ENCODE measurements around the gene THBS1. TPM values are rescaled to one million over a fixed set of nuclear protein-coding genes. Genes with fewer than 3 reads are reported as not detected.
A peak's percentile ranks its signal among the peaks of the same experiment; 100 is the strongest.

The THBS1 gene
- total and polyA plus RNA-seq, 8 donors: 126 to 570 (median 178) TPM

DNA sequence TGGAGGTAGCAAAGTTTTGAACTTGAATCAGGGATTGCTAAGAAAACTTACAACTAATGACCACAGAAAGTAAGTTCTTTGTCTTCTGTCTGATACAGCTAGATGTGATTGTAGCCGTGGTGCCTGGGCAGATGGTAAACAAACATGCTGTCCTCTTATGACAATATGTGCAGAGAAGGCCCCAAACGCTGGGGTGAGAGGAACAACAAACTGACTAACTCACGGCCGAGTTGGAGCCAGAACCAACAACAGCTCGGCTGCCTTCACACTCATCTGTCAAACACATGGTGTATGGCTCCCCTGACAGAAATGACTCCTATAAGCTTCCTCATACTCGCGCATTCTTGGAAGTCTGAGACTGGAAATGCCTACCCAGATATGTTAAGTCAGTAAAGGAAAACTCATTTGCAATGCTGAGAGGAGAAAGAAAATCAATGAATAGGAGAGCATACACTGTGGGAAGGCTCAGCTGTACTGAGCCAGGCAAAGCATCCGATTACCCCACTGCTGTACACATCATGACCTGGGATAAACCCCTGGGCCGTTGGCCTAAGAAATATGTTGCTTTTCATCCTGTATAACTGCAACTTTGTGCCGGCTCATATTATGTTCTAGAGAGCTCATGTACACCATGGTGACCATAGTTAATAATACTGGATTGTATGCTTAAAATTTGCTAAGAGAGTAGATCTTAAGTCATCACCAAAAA, 5.7 kb downstream of the THBS1 start:
- DNase-seq (no peak), ATAC-seq (peak; percentile 6)
- H3K4me1 ChIP-seq: peaks cover 3 to 18% of the 10 kb centered on the region in 2 donors
- intact Hi-C loops (cut with DNase I): loop anchor here in 1 of 2 donors (10.0 kb wide), 2 partner anchors 168 to 412 kb away; no protein-coding TSS in a partner anchor
- peaks cover 0 to 11% of the 10 kb centered on the region in 2 donors for H3K27me3 ChIP-seq
- no peaks in the 10 kb centered on the region for H3K9me3 ChIP-seq
- no peak overlapping the region for H3K4me3 ChIP-seq
- H3K36me3 ChIP-seq: peaks cover 4 to 91% of the 10 kb centered on the region in 2 donors
- TF ChIP-seq, protein P1, sequence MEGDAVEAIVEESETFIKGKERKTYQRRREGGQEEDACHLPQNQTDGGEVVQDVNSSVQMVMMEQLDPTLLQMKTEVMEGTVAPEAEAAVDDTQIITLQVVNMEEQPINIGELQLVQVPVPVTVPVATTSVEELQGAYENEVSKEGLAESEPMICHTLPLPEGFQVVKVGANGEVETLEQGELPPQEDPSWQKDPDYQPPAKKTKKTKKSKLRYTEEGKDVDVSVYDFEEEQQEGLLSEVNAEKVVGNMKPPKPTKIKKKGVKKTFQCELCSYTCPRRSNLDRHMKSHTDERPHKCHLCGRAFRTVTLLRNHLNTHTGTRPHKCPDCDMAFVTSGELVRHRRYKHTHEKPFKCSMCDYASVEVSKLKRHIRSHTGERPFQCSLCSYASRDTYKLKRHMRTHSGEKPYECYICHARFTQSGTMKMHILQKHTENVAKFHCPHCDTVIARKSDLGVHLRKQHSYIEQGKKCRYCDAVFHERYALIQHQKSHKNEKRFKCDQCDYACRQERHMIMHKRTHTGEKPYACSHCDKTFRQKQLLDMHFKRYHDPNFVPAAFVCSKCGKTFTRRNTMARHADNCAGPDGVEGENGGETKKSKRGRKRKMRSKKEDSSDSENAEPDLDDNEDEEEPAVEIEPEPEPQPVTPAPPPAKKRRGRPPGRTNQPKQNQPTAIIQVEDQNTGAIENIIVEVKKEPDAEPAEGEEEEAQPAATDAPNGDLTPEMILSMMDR (IDR thresholded peaks at IDR 0.05): no peak
- H3K27ac ChIP-seq: no peak overlapping the region

DNA sequence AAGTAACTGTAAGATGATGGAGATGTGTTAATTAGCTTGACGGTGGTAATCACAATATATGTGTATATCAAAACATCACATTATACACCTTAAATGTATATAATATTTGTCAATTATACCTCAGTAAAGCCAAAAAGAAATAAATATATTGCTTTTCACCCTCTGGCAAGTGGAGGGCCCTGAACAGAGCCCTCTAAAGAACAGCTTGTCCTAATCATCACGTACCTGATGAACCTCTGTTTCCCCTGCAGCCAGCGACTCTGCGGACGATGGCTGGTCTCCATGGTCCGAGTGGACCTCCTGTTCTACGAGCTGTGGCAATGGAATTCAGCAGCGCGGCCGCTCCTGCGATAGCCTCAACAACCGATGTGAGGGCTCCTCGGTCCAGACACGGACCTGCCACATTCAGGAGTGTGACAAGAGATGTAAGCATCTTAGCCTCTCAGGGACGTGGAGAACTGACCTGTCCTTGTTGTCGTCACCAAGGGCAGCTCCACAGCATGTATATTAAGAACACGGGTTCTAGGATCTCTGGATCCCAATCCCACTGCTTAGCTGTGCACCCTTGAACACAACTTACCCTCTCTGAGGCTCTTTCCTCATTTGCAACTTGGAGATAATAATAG, 6.3 kb downstream of the THBS1 start:
- Histone ChIP-seq H3K36me3 (peaks cover 4 to 91% of the 10 kb centered on the region in 2 donors), H3K4me1 (peaks cover 3 to 11% of the 10 kb centered on the region in 2 donors), H3K27ac (no peak overlapping the region), H3K27me3 (peaks cover 0 to 4% of the 10 kb centered on the region in 2 donors), H3K9me3 (no peaks in the 10 kb centered on the region), H3K4me3 (no peak overlapping the region)
- DNase-seq (no peak), ATAC-seq (no peak)
- TF ChIP-seq, protein P1 (IDR thresholded peaks at IDR 0.05): no peak
- intact Hi-C loops (cut with DNase I): loop anchor here in 1 of 2 donors (10.0 kb wide), 2 partner anchors 168 to 412 kb away; no protein-coding TSS in a partner anchor

DNA sequence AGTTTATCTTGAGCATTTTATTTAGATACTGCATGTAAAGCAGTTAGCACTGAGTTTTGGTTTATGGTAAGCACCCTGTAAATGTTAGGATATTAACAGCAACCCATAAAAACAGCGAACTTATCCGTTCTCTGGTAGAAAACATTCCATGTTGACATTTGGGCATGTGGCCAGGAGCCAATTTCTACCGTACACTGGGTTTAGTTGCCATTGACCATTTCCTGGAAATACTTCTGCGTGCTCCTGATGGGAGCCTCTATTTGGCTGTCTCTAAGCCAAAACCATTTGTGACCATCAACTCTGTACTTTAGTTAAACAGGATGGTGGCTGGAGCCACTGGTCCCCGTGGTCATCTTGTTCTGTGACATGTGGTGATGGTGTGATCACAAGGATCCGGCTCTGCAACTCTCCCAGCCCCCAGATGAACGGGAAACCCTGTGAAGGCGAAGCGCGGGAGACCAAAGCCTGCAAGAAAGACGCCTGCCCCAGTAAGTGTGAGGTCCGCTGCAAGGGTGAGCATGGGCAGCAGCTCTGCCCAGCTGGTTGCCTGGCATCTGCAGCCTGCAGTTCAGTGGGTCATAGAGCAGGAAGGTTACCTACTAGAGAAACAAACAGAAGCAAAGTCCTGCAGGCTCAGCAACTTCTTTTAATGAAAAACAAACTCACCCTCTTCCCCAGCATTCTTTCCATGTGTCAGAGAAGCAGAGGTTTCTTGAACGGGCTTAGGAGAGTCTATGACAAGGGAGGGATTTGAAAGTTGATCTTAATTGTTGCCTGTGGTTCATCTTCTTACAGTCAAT, 7.1 kb downstream of the THBS1 start:
- Histone ChIP-seq H3K4me1 (peaks cover 0 to 7% of the 10 kb centered on the region in 2 donors), H3K4me3 (no peak overlapping the region), H3K27me3 (no peaks in the 10 kb centered on the region), H3K36me3 (peaks cover 4 to 92% of the 10 kb centered on the region in 2 donors), H3K27ac (no peak overlapping the region), H3K9me3 (no peaks in the 10 kb centered on the region)
- ATAC-seq (no peak), DNase-seq (no peak)
- intact Hi-C loops (cut with DNase I): loop anchor here in 1 of 2 donors (10.0 kb wide), 2 partner anchors 167 to 413 kb away; no protein-coding TSS in a partner anchor
- TF ChIP-seq, protein P1 (IDR thresholded peaks at IDR 0.05): no peak

DNA sequence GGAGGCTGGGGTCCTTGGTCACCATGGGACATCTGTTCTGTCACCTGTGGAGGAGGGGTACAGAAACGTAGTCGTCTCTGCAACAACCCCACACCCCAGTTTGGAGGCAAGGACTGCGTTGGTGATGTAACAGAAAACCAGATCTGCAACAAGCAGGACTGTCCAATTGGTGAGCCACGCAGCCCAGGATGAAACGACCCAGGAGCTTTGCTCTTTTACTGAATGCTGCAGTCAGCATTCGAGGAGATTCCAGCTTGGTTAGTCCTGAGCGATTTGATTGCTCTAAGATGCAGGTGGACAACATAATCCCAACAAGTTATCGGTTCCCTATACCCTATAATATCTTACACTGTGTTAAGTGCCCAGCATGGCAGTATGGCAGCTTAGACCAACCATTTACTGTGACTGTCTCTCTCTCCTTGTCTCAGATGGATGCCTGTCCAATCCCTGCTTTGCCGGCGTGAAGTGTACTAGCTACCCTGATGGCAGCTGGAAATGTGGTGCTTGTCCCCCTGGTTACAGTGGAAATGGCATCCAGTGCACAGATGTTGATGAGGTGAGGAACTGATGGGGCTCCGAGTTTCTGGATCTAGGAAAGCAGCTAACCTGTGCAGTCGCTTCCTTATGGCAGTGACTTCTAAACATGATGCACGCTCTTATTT, 7.8 kb downstream of the THBS1 start:
- TF ChIP-seq, protein P1 (IDR thresholded peaks at IDR 0.05): no peak
- Histone ChIP-seq H3K4me3 (no peak overlapping the region), H3K27ac (no peak overlapping the region), H3K36me3 (peaks cover 4 to 95% of the 10 kb centered on the region in 2 donors), H3K4me1 (peaks cover 0 to 5% of the 10 kb centered on the region in 2 donors), H3K27me3 (no peaks in the 10 kb centered on the region), H3K9me3 (no peaks in the 10 kb centered on the region)
- ATAC-seq (no peak), DNase-seq (no peak)
- intact Hi-C loops (cut with DNase I): loop anchor here in 1 of 2 donors (10.0 kb wide), 2 partner anchors 166 to 414 kb away; no protein-coding TSS in a partner anchor

All from left lung (tissue), 10 donors.